Measurements from ENCODE around the gene OLFML1. TPM values are rescaled to one million over a fixed set of nuclear protein-coding genes. Genes with fewer than 3 reads are reported as not detected.
A peak's percentile ranks its signal among the peaks of the same experiment; 100 is the strongest.

Gene OLFML1
- total RNA-seq, 1 experiment from 2014 or later: not detected

DNA sequence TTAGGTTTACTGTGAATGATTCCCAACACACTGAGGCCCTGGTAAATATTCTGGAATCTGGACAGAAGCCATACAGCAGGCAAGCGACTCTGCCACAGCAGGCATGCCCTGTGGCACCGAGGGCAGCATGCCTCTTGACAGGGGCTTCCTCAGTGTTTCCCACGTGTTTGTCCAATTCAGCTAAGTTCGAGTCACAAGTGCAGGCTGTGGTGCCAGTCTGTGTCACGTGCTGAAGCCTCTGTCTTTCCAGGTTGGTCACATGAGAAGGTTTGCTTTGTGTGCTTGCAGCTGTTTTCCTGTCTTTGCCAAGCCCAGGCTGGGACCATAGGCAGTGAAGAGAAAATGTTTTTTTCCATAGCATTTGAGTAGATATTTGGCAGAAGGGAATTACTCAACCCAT is 26.1 kb downstream of the OLFML1 start:
- H3K4me1 Mint-ChIP-seq (ENCODE audit: insufficient read depth, unreplicated experiment): no peaks in the 10 kb centered on the region
- ChIA-PET CTCF (interaction anchor here (0.6 to 5.7 kb wide), 10 partner anchors 13 to 655 kb away, joined by 3 to 38 read pairs (median 9); partner anchors contain the start of gene OLFML1), POLR2A (interaction anchor here (1.6 kb wide), 1 partner anchor 21 kb away, joined by 6 read pairs; no protein-coding TSS in a partner anchor)
- no peak overlapping the region for H3K4me3 Mint-ChIP-seq (ENCODE audit: unreplicated experiment)
- H3K36me3 Mint-ChIP-seq (ENCODE audit: insufficient read depth, unreplicated experiment): no peaks in the 10 kb centered on the region
- intact Hi-C loops (cut with micrococcal nuclease): no loop called here
- H3K27ac Mint-ChIP-seq (ENCODE audit: low read depth, unreplicated experiment): no peak overlapping the region
- H3K27me3 Mint-ChIP-seq (ENCODE audit: insufficient read depth, unreplicated experiment): peaks cover 25% of the 10 kb centered on the region
- no TSS peak for BruUV-seq (replicated peaks)
- no peaks in the 10 kb centered on the region for H3K9me3 Mint-ChIP-seq (ENCODE audit: unreplicated experiment)
- no peak for DNase-seq (ENCODE audit: unreplicated experiment)
- no peak for TF ChIP-seq CTCF (IDR thresholded peaks at IDR 0.05; ENCODE audit: unreplicated experiment)

- Mint-ChIP-seq H3K4me3 (ENCODE audit: unreplicated experiment) (peak overlapping the region; percentile 83), H3K4me1 (ENCODE audit: insufficient read depth, unreplicated experiment) (no peaks in the 10 kb centered on the region), H3K9me3 (ENCODE audit: unreplicated experiment) (no peaks in the 10 kb centered on the region), H3K36me3 (ENCODE audit: insufficient read depth, unreplicated experiment) (no peaks in the 10 kb centered on the region), H3K27ac (ENCODE audit: low read depth, unreplicated experiment) (peak overlapping the region; percentile 52), H3K27me3 (ENCODE audit: insufficient read depth, unreplicated experiment) (peaks cover 17% of the 10 kb centered on the region)
- intact Hi-C loops (cut with micrococcal nuclease): loop anchor here (1.0 kb wide), 3 partner anchors 59 to 153 kb away; no protein-coding TSS in a partner anchor
- no peak for DNase-seq (ENCODE audit: unreplicated experiment)
- ChIA-PET POLR2A (no interaction called here), CTCF (interaction anchor here (0.5 to 5.7 kb wide), 46 partner anchors 8 to 575 kb away, joined by 3 to 38 read pairs (median 4); partner anchors contain the start of gene OLFML1)
- BruUV-seq (replicated peaks): TSS peak; percentile 42
- no peak for TF ChIP-seq CTCF (IDR thresholded peaks at IDR 0.05; ENCODE audit: unreplicated experiment)
Measured at GRCh38 chr11:7512525-7513233, 27.4 kb downstream of the OLFML1 start.

DNA sequence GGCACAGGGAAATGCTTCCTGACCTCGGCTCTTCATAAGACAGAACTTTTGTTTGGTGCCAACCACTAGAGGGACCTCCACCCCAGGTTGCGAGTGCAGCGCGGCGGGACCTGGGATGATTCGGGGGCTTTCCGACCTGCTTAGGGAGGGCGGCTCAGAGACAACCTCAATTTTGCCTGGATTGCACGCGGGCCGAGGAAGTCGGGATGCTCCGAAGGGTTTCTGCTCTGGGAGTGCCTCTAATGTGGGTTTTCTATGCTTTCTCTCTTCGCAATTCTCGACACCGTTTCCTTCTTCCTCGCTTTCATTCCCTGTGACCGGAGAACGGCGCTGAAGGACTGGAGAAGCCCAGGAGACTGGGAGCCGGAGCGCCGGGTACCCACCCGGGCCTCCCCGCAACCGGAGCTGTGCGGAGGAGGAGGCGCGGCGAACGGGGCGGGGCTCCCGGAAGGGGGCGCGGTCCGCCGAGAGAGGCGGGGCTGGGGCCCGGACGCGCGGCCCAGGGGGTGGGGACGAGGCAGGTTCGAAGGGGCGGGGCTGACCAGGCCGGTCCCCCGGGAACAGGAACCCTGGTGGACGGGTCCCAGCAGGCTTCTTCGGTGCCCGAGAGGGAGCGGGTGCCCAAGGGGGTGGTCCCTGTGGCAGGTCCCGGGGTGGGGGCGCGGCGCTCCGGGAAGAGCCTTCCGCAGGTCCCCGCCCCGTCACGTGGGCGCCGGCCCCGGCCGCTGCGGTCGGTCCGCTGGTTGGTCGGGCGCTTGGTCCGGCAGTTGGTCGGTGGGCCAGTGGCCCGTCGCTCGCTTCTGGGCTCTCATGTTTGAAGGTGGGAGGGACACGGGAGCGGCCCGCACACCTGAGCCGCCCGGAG is 28.2 kb downstream of the OLFML1 start, which contains the start of gene PPFIBP2:
PPFIBP2 (plus strand) TSS at position 766 of the 865 bp plus-strand sequence. CDS start 35,477 bp downstream, outside the sequence.
- peaks cover 17% of the 10 kb centered on the region for H3K27me3 Mint-ChIP-seq (ENCODE audit: insufficient read depth, unreplicated experiment)
- BruUV-seq (replicated peaks): no TSS peak
- CTCF ChIA-PET: interaction anchor here (0.5 to 5.7 kb wide), 52 partner anchors 8 to 512 kb away, joined by 3 to 38 read pairs (median 4); no protein-coding TSS in a partner anchor
- intact Hi-C loops (cut with micrococcal nuclease): loop anchor here (1.0 kb wide), 3 partner anchors 58 to 152 kb away; no protein-coding TSS in a partner anchor
- no peaks in the 10 kb centered on the region for H3K36me3 Mint-ChIP-seq (ENCODE audit: insufficient read depth, unreplicated experiment)
- POLR2A ChIA-PET: interaction anchor here (0.7 to 1.3 kb wide), 2 partner anchors 10 to 152 kb away, joined by 4 to 5 read pairs; no protein-coding TSS in a partner anchor
- H3K9me3 Mint-ChIP-seq (ENCODE audit: unreplicated experiment): no peaks in the 10 kb centered on the region
- peak; percentile 74 for TF ChIP-seq CTCF (IDR thresholded peaks at IDR 0.05; ENCODE audit: unreplicated experiment)
- peak; percentile 70 for DNase-seq (ENCODE audit: unreplicated experiment)
- H3K4me3 Mint-ChIP-seq (ENCODE audit: unreplicated experiment): peak within 1 kb of the TSS; percentile 83
- H3K27ac Mint-ChIP-seq (ENCODE audit: low read depth, unreplicated experiment): peak within 1 kb of the TSS; percentile 52
- H3K4me1 Mint-ChIP-seq (ENCODE audit: insufficient read depth, unreplicated experiment): no peaks in the 10 kb centered on the region
